ENCODE data around the gene STX16.

DNA sequence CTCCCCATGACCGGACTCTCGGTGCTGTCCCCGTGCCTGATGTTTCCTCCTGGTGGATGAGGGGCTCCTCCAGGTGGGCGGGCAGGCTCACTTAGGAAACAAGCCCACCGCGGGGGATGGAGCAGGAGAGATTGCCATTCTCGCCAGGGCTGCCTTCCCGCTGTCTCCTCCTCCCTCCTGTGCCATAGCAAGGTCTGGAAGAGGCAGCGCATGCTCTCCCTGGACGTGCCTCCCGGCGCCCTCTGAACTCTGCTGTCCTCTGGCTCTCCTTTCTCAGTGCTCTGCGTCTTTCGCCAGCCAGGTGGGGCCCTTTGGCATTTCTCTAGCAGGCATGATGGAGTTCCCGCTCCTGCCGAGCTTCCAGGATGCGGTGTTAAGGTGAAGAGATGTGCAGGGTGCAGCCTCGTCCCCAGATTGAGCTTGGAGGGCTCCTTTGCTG lies 24.1 kb downstream of the STX16 start:
- TF ChIP-seq, protein P1, sequence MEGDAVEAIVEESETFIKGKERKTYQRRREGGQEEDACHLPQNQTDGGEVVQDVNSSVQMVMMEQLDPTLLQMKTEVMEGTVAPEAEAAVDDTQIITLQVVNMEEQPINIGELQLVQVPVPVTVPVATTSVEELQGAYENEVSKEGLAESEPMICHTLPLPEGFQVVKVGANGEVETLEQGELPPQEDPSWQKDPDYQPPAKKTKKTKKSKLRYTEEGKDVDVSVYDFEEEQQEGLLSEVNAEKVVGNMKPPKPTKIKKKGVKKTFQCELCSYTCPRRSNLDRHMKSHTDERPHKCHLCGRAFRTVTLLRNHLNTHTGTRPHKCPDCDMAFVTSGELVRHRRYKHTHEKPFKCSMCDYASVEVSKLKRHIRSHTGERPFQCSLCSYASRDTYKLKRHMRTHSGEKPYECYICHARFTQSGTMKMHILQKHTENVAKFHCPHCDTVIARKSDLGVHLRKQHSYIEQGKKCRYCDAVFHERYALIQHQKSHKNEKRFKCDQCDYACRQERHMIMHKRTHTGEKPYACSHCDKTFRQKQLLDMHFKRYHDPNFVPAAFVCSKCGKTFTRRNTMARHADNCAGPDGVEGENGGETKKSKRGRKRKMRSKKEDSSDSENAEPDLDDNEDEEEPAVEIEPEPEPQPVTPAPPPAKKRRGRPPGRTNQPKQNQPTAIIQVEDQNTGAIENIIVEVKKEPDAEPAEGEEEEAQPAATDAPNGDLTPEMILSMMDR (conservative IDR thresholded peaks at IDR 0.05): no peak
- no peak for TF ChIP-seq ZFX (IDR thresholded peaks at IDR 0.05)
